Right renal cortex interstitium (tissue), 3 donors: ENCODE measurements around the gene IMPACT. TPM values are rescaled to one million over a fixed set of nuclear protein-coding genes. Genes with fewer than 3 reads are reported as not detected.

Experiments
- DNase-seq, 3 donors: peaks; one replicate each; pipeline ENCODE4 v3.0.0-alpha.2; 2013; ENCODE audit warnings: low read depth in 3 of 3, low spot score in 2 of 3
- polyA plus RNA-seq, 3 donors: library from polyadenylated mRNA; unstranded; fragments of 120-200 nt; gene quantifications; one replicate each; pipeline ENCODE4 v1.2.1, GENCODE V29; 2013; ENCODE audit not compliant: insufficient read length in 3 of 3

The IMPACT gene
- polyA plus RNA-seq, 3 donors, result 69.3 to 71.5 (median 70.4) TPM

DNA sequence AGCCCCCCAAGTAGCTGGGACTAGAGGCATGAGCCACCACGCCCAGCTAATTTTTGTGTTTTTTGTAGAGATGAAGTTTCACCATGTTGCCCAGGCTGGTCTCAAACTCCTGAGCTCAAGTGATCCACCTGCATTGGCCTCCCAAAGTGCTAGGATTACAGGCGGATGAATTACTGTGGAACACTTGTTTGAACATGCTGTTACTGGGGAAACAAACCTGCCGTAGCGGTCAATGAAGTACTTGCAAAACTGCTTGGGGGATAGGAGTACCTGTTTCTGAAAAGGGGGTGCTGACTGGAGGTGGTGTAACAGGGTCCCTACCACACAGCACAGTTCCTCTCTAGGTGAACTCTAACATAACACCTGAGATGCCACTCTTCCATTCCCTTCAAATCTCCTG, 5.9 kb upstream of the IMPACT start:
- no peak for DNase-seq

- DNase-seq, result no peak
Measured at GRCh38 chr18:24421831-24422230, 4.6 kb upstream of the IMPACT start.

- no peak for DNase-seq
Measured at GRCh38 chr18:24426073-24426397, 435 bp upstream of the IMPACT start.

DNA sequence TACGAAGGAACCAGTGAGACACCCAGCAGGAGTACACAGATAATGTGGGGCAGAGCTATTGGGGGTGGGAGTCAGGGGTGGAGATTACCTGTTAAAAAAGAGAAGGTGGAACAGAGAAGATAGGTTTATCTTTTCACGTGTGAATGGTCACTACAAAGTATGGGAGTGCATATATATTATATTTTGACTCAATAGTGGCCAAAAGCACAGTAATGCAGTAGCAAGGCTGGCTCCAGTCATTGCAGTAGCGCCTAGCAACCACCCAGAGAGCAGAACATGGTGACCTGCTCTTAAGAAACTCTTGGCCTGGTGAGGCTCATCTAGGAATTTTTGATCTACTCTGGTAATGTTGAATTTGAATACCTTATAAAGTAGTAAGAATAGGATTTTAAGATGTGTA, 1.0 kb downstream of the IMPACT start:
- DNase-seq, result no peak

- no peak for DNase-seq
Measured at GRCh38 chr18:24428709-24429108, 2.2 kb downstream of the IMPACT start.

- no peak for DNase-seq
Measured at GRCh38 chr18:24429188-24429587, 2.7 kb downstream of the IMPACT start.

DNA sequence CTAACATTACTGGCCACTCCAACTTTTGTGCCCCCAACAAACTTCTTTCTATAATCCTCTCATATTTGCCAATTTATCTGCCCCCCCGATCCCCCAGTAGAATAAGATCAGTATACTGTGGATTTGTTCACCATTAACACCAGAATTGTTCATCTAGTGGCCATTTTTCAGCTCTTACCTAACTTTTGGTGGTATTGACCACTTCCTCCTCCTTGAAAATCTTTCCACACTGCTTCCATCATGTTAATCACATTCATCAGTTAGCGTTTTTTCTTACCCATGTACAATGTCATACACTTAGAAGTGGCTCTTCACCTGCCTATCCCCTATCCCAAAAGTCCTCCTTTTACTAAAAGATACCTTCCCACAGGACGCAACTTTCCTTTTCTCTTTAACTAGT, 6.1 kb downstream of the IMPACT start:
- DNase-seq, result no peak

- DNase-seq, result no peak
Measured at GRCh38 chr18:24436939-24437338, 10.5 kb downstream of the IMPACT start.

DNA sequence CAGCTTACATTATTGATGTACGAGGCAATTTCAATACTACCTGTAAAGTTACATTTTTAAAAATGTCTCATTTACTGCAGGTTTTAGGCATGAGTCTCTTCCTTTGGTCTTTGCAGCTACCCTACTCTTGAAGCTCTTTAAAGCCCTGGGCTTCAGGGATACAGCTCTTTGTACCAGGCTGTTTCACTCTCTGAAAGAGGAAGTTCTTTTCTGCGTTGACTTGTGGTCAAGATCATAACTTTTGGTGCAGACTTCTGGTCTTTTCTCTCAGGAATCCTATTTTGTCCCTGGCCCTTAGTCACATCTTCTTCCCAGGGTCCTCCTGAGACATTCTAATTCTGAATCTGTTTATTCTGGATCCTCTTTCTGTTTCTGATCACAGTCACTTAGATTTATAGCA, 17.4 kb downstream of the IMPACT start:
- DNase-seq, result no peak

DNA sequence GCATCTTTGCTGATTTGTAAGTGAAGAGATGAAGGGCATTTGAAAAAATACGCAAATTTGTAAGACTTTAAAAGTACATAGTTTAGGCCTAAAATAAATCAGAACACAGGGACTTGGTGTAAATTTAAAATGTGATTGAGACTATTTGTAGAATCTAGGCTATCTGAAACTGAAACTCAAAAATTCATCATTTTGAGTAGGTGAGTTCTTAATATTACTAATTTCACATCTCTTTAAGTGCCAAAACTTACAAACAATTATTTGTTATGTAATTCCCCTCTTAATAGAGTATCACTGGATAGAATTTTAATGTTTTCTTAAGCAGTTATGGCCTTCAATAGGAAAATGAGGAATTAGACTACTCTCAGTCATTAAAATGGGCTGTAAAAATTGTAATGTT, 20.0 kb downstream of the IMPACT start:
- DNase-seq, result no peak

- DNase-seq, result no peak
Measured at GRCh38 chr18:24446953-24447538, 20.6 kb downstream of the IMPACT start.

DNA sequence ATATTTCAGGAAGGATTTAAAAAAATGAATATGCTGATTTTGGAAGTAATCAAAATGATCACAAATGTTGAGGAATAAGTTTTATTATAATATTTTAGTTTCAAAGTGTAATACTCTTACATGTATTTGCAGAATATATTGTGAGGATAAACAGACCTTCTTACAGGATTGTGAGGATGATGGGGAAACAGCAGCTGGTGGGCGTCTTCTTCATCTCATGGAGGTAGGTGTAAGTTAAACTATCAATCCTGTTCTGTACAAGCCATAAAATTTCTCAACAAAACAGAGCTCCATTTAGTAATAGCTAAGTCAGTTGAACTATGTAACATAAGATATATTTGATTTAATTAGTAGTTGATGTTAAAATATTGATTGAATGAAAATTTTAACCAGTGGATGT, 21.5 kb downstream of the IMPACT start:
- DNase-seq, result no peak

DNA sequence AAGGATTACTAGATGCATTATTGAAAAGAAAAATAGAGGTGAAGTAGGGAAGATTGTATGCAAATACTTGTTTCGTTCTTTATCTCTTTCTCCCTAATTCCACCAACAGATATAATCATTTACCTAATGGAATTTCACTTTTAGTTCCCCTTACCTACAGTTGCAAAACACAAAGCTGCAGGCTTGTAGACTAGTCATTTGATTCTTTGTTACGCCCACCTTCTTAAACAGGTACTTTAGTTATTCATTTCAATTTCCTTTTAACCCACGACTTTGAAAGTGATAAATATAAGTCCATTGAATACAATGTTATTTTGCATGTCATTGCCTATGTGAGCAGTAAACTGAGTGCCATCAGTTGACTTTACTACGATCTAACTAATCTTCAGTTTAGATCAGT, 30.1 kb downstream of the IMPACT start:
- no peak for DNase-seq

GRCh38 chr18:24459772-24460171, 33.3 kb downstream of the IMPACT start:
- no peak for DNase-seq

DNA sequence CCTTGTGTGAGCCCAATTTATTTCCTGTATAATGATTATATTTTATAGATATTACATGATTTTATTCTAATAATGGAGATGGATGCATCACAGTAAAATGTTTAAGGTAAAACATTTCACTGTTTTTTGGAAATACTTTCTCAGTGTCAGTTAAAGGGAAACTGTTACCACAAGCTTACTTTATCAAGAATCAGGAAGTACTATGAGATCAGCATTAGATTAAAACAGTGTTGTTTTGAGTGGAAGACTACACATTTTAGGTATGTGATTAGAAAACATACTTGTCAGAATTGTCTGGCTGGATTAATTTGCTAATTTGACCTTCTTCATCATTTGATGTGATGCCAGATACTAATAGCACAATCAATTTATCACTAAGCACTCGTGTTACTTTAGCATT, 33.9 kb downstream of the IMPACT start, which contains the start of gene HRH4:
Gene HRH4 (plus strand): TSS at position 250 of the 400 bp plus-strand sequence. CDS start 92 bp downstream, at position 342.
- no peak for DNase-seq

DNA sequence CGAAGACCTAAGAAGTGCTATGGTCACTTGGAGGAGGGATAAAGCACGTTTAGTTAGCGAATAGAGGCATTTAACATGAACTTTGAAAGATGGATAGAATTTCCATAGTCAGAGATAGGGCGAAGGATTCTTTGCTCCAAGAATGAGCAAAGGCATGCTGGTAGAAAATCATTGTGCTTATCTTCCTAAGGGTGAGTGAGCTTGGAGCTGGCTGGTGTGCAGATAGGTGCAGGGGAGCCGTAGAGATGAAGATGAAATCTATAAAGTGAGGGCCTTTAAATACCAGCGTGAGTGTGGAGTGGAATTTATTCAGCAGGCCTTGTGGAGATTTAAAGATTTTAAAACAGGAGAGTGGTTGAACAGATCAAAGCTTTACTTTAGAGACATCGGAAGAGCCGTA, 35.5 kb downstream of the IMPACT start:
- DNase-seq, result no peak

- no peak for DNase-seq
Measured at GRCh38 chr18:24462838-24463775, 36.6 kb downstream of the IMPACT start.

DNA sequence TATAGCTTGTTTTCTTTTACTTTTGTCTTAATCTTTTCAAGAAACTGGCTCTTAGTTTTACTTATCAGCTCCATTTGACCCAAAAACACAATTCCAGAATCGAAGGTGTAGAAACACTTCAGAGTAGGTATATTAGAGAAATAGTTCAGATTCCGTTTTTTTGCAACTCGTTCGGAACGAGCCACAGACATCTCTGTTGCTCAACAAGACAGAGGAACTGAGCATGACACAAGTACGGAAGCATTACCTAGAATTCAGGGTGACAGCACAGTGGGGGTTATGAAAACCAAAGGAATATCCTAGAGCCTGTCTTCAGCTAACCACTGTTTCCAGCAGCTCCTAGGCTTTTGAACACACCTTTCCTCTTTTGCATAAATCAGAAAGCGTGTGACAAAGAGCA, 39.0 kb downstream of the IMPACT start:
- DNase-seq, result no peak

- DNase-seq, result no peak
Measured at GRCh38 chr18:24466771-24467170, 40.3 kb downstream of the IMPACT start.

DNA sequence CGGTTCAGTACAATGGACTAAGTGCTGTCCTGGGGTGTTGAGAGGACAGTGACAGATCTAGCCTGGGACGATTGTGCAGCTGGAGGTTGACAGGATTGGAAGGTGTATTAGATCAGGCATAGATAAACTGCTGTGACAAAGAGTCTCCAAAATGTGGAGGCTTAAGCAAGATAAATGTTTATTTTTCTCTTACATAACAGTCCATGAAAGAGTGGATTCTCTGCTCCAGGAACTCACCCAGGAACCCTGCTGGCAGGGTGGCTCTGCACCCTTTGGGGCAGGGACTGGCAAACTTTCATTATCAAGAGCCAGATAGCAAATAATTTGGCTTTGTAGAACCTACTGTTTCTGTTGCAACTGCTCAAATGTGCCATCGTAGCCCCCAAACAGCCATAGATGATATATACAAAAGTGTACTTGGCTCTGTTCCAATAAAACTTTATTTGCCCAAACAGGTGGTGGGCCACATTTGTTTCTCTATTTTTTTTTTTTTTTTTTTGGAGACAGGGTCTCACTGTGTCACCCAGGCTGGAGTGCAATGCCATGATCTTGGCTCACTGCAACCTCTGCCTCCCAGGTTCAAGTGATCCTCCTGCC, 43.6 kb downstream of the IMPACT start:
- DNase-seq, result no peak

- DNase-seq, result no peak
Measured at GRCh38 chr18:24470805-24471204, 44.3 kb downstream of the IMPACT start.

DNA sequence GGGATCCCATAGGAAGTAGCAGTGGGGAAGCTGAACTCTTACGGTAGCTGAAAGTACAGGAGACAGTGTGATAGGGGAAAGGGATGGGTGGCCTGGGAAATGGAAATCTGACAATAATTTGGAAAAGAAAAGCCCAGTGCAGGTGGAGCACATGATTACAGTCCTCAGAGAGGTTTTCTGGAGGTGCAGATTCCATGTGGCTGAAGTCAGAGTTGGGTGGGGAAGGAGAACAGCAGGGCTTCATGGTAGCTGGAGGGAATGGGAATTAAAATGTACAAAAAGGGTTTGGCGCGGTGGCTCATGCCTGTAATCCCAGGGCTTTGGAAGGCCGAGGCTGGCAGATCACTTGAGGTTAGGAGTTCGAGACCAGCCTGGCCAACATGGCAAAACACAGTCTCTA, 46.1 kb downstream of the IMPACT start:
- no peak for DNase-seq
